Right lung (tissue), 10 donors: ENCODE results near the gene ZNF800. TPM values are rescaled to one million over a fixed set of nuclear protein-coding genes. Genes with fewer than 3 reads are reported as not detected.
"Not testable (repeated sequence)": the region's sequence is repeated elsewhere in the genome, so short reads cannot be mapped to it uniquely, and the experiment has no call there.

Experiments used
- DNase-seq, 2 donors: peaks; one replicate each; pipeline ENCODE4 v3.0.0-alpha.2; 2013
- long read RNA-seq, 8 donors: transcript quantifications; one replicate each; lab custom pipeline, GENCODE V29; 2026
- polyA plus RNA-seq, 5 donors: library from polyadenylated mRNA; unstranded; fragments of 120-200 nt; gene quantifications; one replicate each; pipeline versions ENCODE4 v1.2.1 to v1.2.3, GENCODE V29; 2013; ENCODE audit warnings: inconsistent platforms in 1 of 5, low replicate concordance in 1 of 5; ENCODE audit not compliant: insufficient read length in 5 of 5, insufficient read depth in 1 of 5

ZNF800 gene
- polyA plus RNA-seq, result 10 to 100 TPM; 16.9 to 23.4 (median 20.3) TPM
- long read RNA-seq, donor 1, partial matches to known transcripts, result 5 of 6 reads
- long read RNA-seq, donor 1, other reads (novel, unspliced or antisense), result 0 of 6 reads
- long read RNA-seq, donor 2, partial matches to known transcripts, result 0 of 2 reads
- long read RNA-seq, donor 2, other reads (novel, unspliced or antisense), result 0 of 2 reads
- long read RNA-seq, donor 3, result 0 reads
- long read RNA-seq, donor 4, partial matches to known transcripts, result 0 of 1 reads
- long read RNA-seq, donor 4, other reads (novel, unspliced or antisense), result 0 of 1 reads
- long read RNA-seq, donor 5, full-length matches to known transcripts, result 2 of 2 reads
- long read RNA-seq, donor 5, partial matches to known transcripts, result 0 of 2 reads
- long read RNA-seq, donor 5, other reads (novel, unspliced or antisense), result 0 of 2 reads
- long read RNA-seq, donor 6, full-length matches to known transcripts, result 7 of 23 reads
- long read RNA-seq, donor 6, partial matches to known transcripts, result 16 of 23 reads
- long read RNA-seq, donor 6, other reads (novel, unspliced or antisense), result 0 of 23 reads
- long read RNA-seq, donor 7, partial matches to known transcripts, result 7 of 7 reads
- long read RNA-seq, donor 7, other reads (novel, unspliced or antisense), result 0 of 7 reads
- long read RNA-seq, donor 8, full-length matches to known transcripts, result 2 of 2 reads
- long read RNA-seq, donor 8, partial matches to known transcripts, result 0 of 2 reads
- long read RNA-seq, donor 8, other reads (novel, unspliced or antisense), result 0 of 2 reads

DNA sequence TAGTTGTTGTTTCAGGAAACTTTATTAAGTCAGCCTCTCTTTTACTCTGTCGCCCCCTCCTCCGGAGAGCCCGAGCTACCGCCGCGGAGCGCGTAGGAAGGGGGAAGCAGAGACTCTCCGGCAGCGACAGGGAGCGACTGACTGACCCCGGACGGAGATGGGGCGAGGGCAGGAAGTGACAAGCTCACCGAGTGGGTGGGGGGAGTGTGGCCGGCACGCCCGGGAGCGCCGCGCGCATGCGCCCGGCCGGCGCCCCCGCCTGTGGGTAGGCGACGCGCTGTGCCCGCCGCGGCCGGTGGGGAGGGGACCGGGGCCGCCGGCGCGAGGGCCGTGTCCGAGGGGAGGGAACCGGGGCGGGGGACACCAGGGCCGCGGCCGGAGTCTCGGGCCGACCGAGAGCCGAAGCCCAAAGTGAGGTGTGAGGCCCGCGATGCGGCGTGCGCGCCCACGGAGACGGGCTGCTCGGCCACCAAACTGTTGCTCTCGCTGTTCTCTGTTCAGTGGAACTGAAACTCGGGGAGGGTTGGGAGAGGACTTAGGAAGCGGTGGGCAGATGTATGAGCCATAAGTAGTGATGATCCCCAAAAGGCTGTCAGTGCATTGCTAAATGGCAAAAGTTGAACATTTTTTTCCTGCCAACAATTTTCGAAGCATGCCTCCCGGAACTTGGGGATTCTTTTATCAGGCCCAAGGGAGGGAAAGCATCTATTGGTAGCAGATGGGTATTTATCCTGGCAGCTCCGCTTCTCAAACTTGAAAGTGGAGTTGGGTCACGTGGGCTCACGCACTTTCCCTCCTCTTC is at the start of gene ZNF800:
Gene ZNF800, minus strand, starts transcription at position 143 of the 802 bp plus-strand sequence. CDS start 1,151 bp downstream, outside the sequence.
- DNase-seq, result peak; percentile 86 to 90

DNA sequence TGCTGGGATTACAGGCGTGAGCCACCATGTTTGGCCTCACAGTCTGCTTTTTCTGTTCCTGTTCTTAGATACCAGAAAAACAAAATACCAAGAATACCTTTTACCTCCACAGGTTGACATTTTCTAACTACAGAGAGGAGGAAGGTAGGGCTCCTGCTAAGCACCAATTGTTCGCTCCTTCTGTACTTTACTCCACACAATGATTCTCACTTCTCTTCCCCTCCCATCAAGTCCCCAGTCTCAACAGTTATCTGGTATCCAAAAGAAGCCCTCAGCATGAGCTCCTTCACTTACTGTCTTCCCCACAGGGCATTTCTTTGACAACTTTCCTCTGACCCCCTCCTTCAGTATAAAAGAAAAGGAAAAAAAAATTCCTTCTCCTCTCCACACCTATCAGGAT is 47.7 kb upstream of the ZNF800 start:
- no peak for DNase-seq

DNA sequence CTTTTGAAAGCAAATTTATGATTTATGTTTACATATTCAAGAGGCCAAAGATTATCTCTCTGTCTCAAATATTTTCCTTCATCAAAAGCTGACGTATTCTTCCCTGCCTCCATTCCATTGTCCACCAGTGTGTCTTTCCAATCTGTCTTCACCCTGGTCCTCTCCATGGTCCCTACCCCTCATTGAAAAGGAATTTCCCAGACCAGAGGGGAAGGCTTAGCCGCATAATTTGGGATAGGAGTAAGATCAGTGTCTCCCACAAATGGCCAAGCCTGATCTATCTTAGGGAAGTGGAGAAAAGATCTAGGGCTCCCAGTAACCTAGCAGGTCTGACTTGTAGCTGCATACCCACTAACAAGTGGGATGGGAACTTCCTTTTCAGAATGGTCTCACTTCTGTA is 46.3 kb upstream of the ZNF800 start:
- no peak for DNase-seq

- DNase-seq, result no peak
These were observed 45.3 kb upstream of the ZNF800 start for GRCh38 chr7:127437837-127438236.

GRCh38 chr7:127437241-127437640 is 44.7 kb upstream of the ZNF800 start:
- DNase-seq, result no peak

- not testable (repeated sequence) for DNase-seq
These were observed 36.8 kb upstream of the ZNF800 start for GRCh38 chr7:127429281-127429680.

- no peak for DNase-seq
These were observed 26.7 kb upstream of the ZNF800 start for GRCh38 chr7:127419196-127419595.

- DNase-seq, result no peak
These were observed 26.0 kb upstream of the ZNF800 start for GRCh38 chr7:127418459-127418858.

- DNase-seq, result no peak
These were observed 24.8 kb upstream of the ZNF800 start for GRCh38 chr7:127417346-127417745.

GRCh38 chr7:127415060-127415742 is 22.7 kb upstream of the ZNF800 start:
- no peak for DNase-seq

- no peak for DNase-seq
These were observed 21.5 kb upstream of the ZNF800 start for GRCh38 chr7:127413962-127414361.

DNA sequence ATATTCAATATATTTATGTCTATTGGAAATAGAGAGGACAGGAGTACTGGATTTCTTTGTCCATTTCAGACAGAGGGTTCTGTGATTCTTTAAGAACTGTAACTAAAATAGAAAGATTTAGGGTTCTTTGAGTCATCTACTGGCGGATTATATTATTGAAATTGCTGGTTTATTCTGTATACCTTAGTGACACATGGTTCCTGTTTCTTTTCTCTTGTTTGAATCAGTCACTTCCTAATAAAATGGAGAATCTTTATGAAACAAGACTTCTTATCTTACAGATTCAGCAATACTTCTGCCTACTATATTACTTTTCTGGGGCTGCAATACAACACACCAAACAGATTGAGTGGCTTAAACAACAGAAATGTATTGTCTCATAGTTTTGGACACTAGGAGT is 20.8 kb upstream of the ZNF800 start:
- no peak for DNase-seq

DNA sequence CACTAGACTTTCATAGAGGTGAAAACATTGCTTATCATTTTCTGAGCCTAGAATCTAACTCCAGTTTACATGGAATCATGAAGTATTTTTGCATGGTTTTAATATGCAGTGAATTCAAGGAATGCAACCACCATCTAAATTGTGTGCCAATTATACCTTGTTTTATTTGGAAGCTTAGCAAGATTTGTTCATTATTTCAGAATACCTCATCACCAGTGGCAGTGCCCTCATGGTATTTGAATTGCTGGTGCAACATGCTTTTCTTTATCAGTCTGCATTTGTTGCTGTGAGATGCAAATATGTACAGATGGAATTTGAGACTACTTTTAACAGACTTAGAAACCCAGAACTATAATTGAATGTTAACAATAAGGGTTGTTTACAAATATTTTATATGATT is 18.7 kb upstream of the ZNF800 start:
- DNase-seq, result no peak

DNA sequence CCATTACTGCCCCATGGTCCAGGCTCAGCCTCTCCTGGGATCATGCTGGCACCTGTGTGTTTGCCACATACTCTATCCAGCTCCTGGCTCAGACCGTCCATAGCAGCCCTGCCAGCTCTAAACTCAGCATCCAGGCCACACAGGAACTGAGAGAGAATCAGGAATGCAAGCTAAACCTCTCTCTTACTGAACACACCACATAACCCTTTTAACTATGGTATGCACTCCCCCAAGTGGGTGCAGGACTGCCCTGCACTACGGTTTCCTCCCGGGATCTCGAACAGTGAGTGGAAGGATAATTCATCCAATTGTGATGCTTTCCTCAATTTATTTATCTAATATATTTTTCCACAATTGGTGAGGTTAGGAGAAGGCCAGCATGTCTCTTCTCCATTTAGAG is 17.1 kb upstream of the ZNF800 start:
- no peak for DNase-seq

- no peak for DNase-seq
These were observed 12.0 kb upstream of the ZNF800 start for GRCh38 chr7:127404286-127405072.

GRCh38 chr7:127396184-127396583 is 3.7 kb upstream of the ZNF800 start:
- no peak for DNase-seq

DNA sequence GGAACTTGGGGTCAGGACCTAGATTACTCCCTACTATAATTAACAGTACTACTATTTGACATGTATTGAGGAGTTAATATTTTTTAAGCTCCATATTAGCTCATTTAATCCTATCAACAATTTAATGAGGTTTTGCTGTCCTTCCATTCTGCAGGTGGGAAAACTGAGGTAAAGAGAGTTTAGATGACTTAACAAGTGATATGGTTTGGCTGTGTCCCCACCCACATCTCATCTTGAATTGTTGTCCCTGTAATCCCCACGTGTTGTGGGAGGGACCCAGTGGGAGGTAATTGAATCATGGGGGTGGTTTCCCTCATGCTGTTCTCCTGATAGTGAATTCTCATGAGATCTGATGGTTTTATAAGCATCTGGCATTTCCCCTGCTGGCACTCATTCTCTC is 2.6 kb upstream of the ZNF800 start:
- not testable (repeated sequence) for DNase-seq

DNA sequence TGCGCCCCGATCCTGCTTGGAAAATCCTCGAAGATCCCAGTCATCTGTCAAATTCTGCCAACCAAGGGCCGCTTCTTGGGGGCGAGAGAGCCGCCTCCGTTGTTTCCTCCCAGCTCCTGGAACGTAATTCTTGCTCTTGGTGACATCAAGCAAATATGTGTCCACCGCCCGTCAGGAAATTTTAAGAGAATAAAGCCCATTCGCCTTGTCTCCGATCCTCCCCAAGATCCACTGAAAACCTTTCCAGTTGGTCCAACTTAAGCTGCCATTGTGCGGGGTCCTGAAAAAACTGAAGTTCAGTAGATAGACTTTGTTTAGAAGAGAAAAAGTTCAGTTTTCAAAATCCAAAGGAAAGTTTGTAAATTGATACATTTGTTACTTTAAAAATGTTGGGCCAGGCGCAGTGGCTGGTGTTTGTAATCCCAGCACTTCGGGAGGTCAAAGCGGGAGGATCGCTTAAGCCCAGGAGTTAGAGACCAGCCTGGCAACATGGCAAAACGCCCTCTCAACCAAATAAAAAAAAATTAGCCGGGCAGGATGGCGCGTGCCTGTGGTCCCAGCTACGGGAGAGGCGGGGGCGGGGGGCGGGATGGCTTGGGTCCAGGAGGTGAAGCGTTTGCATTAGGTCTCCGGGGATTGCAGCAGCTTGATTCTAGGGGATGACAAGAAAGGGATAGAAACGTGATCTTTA is 1.0 kb upstream of the ZNF800 start:
- DNase-seq, result no peak

GRCh38 chr7:127392182-127392565 is 334 bp downstream of the ZNF800 start:
- DNase-seq, result peak; percentile 36 to 58

- DNase-seq, result no peak
These were observed 822 bp downstream of the ZNF800 start for GRCh38 chr7:127391591-127392181.
